Measurements from ENCODE around the gene CFL1. TPM values are rescaled to one million over a fixed set of nuclear protein-coding genes. Genes with fewer than 3 reads are reported as not detected.

Gene CFL1
- total and polyA plus RNA-seq, 2 of the 4 experiments (the other 2 are of a cell fraction): 960 to 2,231 TPM

- ChIA-PET CTCF (no interaction called here), POLR2A (ENCODE audit: unreplicated experiment) (no interaction called here)
- no peak within 1 kb of the TSS for H4K5ac ChIP-seq (ENCODE audit: low read depth, low read length)
- peaks cover 11% of the 10 kb centered on the region; the same call in 1 of the 2 replicates for H4K20me1 ChIP-seq (ENCODE audit: insufficient read depth, low read length)
- TF ChIP-seq USF2 (IDR thresholded peaks at IDR 0.05; ENCODE audit: low read depth, low read length) (no peak), RCOR1 (IDR thresholded peaks at IDR 0.05; ENCODE audit: insufficient replicate concordance, low read length) (no peak), BHLHE40 (IDR thresholded peaks at IDR 0.05; ENCODE audit: low read depth, low read length) (no peak), ELK1 (IDR thresholded peaks at IDR 0.05; ENCODE audit: borderline replicate concordance, low read depth, low read length) (no peak), SMC3 (IDR thresholded peaks at IDR 0.05; ENCODE audit: low read depth, low read length) (no peak), RAD21 (IDR thresholded peaks at IDR 0.05; ENCODE audit: low read length) (no peak), FOS (IDR thresholded peaks at IDR 0.05; ENCODE audit: low read depth, low read length) (no peak), POLR2A (IDR thresholded peaks at IDR 0.05; ENCODE audit: low read depth, low read length) (no peak), NFE2L2 (IDR thresholded peaks at IDR 0.05; ENCODE audit: low read depth, low read length) (no peak), RFX5 (IDR thresholded peaks at IDR 0.05; ENCODE audit: low read depth, low read length) (no peak), CEBPB (IDR thresholded peaks at IDR 0.05; ENCODE audit: low read depth, low read length) (no peak), MXI1 (IDR thresholded peaks at IDR 0.05; ENCODE audit: borderline replicate concordance, low read depth, low read length) (no peak), MAZ (IDR thresholded peaks at IDR 0.05; ENCODE audit: borderline replicate concordance, low read depth, low read length) (no peak), MAFK (IDR thresholded peaks at IDR 0.05; ENCODE audit: low read depth, low read length) (no peak), CHD1 (IDR thresholded peaks at IDR 0.05; ENCODE audit: low read depth, low read length) (no peak), CTCF (conservative IDR thresholded peaks at IDR 0.05; ENCODE audit: low read depth, low read length) (no peak)
- no peak within 1 kb of the TSS for H3K14ac ChIP-seq (replicated peaks; ENCODE audit: low read depth, low read length)
- H2AFZ ChIP-seq (replicated peaks; ENCODE audit: low read length, poor library complexity): peak within 1 kb of the TSS; percentile 33
- H3K4ac ChIP-seq (ENCODE audit: low read depth, low read length): peak within 1 kb of the TSS; percentile 3; the same call in 1 of the 2 replicates
- H2BK15ac ChIP-seq (ENCODE audit: low read depth, low read length): no peak within 1 kb of the TSS
- dilution Hi-C loops (cut with HindIII; ENCODE audit: low sequenced_read_pairs, unreplicated experiment) (no loop called here), in situ Hi-C loops (cut with MboI; ENCODE audit: low sequenced_read_pairs) (loop anchor here (5.0 kb wide), 1 partner anchor 108 kb away; no protein-coding TSS in a partner anchor), intact Hi-C loops (cut with micrococcal nuclease) (no loop called here)
- peaks cover 8% of the 10 kb centered on the region for H3K9me1 ChIP-seq (ENCODE audit: insufficient read depth, low read length)
- no peak within 1 kb of the TSS for H3K4me2 ChIP-seq (ENCODE audit: low read depth, low read length)
- H3K9me3 ChIP-seq (ENCODE audit: control insufficient read depth, insufficient read depth, low read length): no peaks in the 10 kb centered on the region
- H3K56ac ChIP-seq (ENCODE audit: extremely low read depth, insufficient read depth, low read length): no peak within 1 kb of the TSS
- no peaks in the 10 kb centered on the region; the same call in 1 of the 2 replicates for H3K4me1 ChIP-seq (ENCODE audit: control insufficient read depth, insufficient read depth, low read length)
- H2AK5ac ChIP-seq (ENCODE audit: low read depth, low read length): peak within 1 kb of the TSS; percentile 67; the same call in 1 of the 2 replicates
- WGBS, 2 experiments (ENCODE audit: extremely low coverage in 2 of 2, insufficient read length in 1 of 2): 76% methylated on average over 5 of the region's 7 CpGs; no CpG with 5 or more reads in 1 of the 2 experiments
- H3K27ac ChIP-seq (ENCODE audit: insufficient read depth, low read length): no peak within 1 kb of the TSS
- H4K8ac ChIP-seq (ENCODE audit: low read depth in 2 of 2, low read length in 2 of 2): no peak within 1 kb of the TSS; a peak in 1 of 4 replicates
- H3K23ac ChIP-seq (ENCODE audit: low read depth, low read length): no peak within 1 kb of the TSS
- peaks cover 27% of the 10 kb centered on the region for H3K36me3 ChIP-seq (ENCODE audit: control insufficient read depth, insufficient read depth, low read length)
- H2BK5ac ChIP-seq (ENCODE audit: low read depth, low read length, poor library complexity, severe bottlenecking): no peak within 1 kb of the TSS
- H3K9ac ChIP-seq (ENCODE audit: low read depth, low read length): no peak within 1 kb of the TSS
- no peak within 1 kb of the TSS for H2BK20ac ChIP-seq (ENCODE audit: low read depth, low read length)
- DNase-seq (no peak), ATAC-seq (ENCODE audit: low read depth) (no peak)
- H3K27me3 ChIP-seq (ENCODE audit: control insufficient read depth, insufficient read depth, low read length): no peaks in the 10 kb centered on the region
- H3K4me3 ChIP-seq (ENCODE audit: insufficient read depth, low read depth, low read length): no peak within 1 kb of the TSS
- no TSS peak for BruUV-seq (replicated peaks)
- H3K79me1 ChIP-seq (ENCODE audit: low read depth in 1 of 2, low read length in 2 of 2): peaks cover 9 to 19% of the 10 kb centered on the region in 2 experiments
- no peak within 1 kb of the TSS for H4K91ac ChIP-seq (ENCODE audit: insufficient read depth, low read depth, low read length)
- peak within 1 kb of the TSS; percentile 55 for H2AK9ac ChIP-seq (replicated peaks; ENCODE audit: low read depth, low read length, poor library complexity)
- H3K18ac ChIP-seq (ENCODE audit: low read depth, low read length): no peak within 1 kb of the TSS
- H2BK120ac ChIP-seq (ENCODE audit: low read depth, low read length): no peak within 1 kb of the TSS
Observed at GRCh38 chr11:65879617-65880016, 21.6 kb upstream of the CFL1 start, which contains the start of gene CTSW. TSS of gene CTSW (plus strand) at chr11:65879837. CDS start at chr11:65879855, 18 bp downstream.
